Parathyroid adenoma (tissue), 2 donors: ENCODE measurements around the gene KLHL29.

Experiments
- H2AFZ ChIP-seq: fragments of 300-600 bp; sonication (generic); one replicate; pipeline ENCODE4 v1.7.0; 2017; ENCODE audit warnings: antibody characterized with exemption, mild to moderate bottlenecking
- H3K27ac ChIP-seq: fragments of 300-600 bp; sonication (generic); one replicate; pipeline ENCODE4 v1.7.0; 2017
- H3K27me3 ChIP-seq: fragments of 300-600 bp; sonication (generic); one replicate; pipeline ENCODE4 v1.7.0; 2017; ENCODE audit warnings: low read length; ENCODE audit not compliant: control insufficient read depth, insufficient read depth
- H3K36me3 ChIP-seq: fragments of 300-600 bp; sonication (generic); one replicate; pipeline ENCODE4 v1.7.0; 2017; ENCODE audit warnings: low read length; ENCODE audit not compliant: control insufficient read depth, insufficient read depth
- H3K4me1 ChIP-seq: fragments of 300-600 bp; sonication (generic); one replicate; pipeline ENCODE4 v1.7.0; 2017; ENCODE audit warnings: control low read depth
- H3K4me2 ChIP-seq: fragments of 300-600 bp; sonication (generic); one replicate; pipeline ENCODE4 v1.7.0; 2017; ENCODE audit warnings: low read length
- H3K4me3 ChIP-seq: fragments of 300-600 bp; sonication (generic); one replicate; pipeline ENCODE4 v1.7.0; 2017; ENCODE audit warnings: low read depth, low read length
- H3K79me2 ChIP-seq: fragments of 300-600 bp; sonication (generic); one replicate; pipeline ENCODE4 v1.7.0; 2017; ENCODE audit warnings: control low read depth
- H3K9ac ChIP-seq: fragments of 300-600 bp; sonication (generic); one replicate; pipeline ENCODE4 v1.7.0; 2017; ENCODE audit warnings: mild to moderate bottlenecking
- H3K9me3 ChIP-seq: fragments of 300-600 bp; sonication (generic); one replicate; pipeline ENCODE4 v1.7.0; 2017; ENCODE audit warnings: low read length; ENCODE audit not compliant: control insufficient read depth
- CTCF ChIP-seq: fragments of 300-600 bp; sonication (generic); IDR thresholded peaks from one replicate; pipeline ENCODE4 v1.7.0; 2017; ENCODE audit warnings: antibody characterized with exemption, mild to moderate bottlenecking
- donor health status: primary hyperparathyroidism.

The KLHL29 gene

GRCh38 chr2:23495661-23496114 lies 110.7 kb downstream of the KLHL29 start:
- Histone ChIP-seq H3K4me3 (no peak overlapping the region), H3K79me2 (no peaks in the 10 kb centered on the region), H3K36me3 (no peaks in the 10 kb centered on the region), H3K4me1 (no peaks in the 10 kb centered on the region), H3K4me2 (no peak overlapping the region), H2AFZ (no peak overlapping the region), H3K27ac (no peak overlapping the region), H3K9me3 (no peaks in the 10 kb centered on the region), H3K27me3 (no peaks in the 10 kb centered on the region), H3K9ac (no peak overlapping the region)
- TF ChIP-seq CTCF, result no peak

GRCh38 chr2:23496456-23496855 lies 111.5 kb downstream of the KLHL29 start:
- Histone ChIP-seq H2AFZ (no peak overlapping the region), H3K27me3 (no peaks in the 10 kb centered on the region), H3K79me2 (no peaks in the 10 kb centered on the region), H3K27ac (no peak overlapping the region), H3K9ac (no peak overlapping the region), H3K9me3 (no peaks in the 10 kb centered on the region), H3K4me2 (no peak overlapping the region), H3K36me3 (no peaks in the 10 kb centered on the region), H3K4me1 (no peaks in the 10 kb centered on the region), H3K4me3 (no peak overlapping the region)
- no peak for TF ChIP-seq CTCF

- Histone ChIP-seq H3K79me2 (no peaks in the 10 kb centered on the region), H2AFZ (no peak overlapping the region), H3K9ac (no peak overlapping the region), H3K27ac (no peak overlapping the region), H3K9me3 (no peaks in the 10 kb centered on the region), H3K4me1 (no peaks in the 10 kb centered on the region), H3K27me3 (no peaks in the 10 kb centered on the region), H3K36me3 (no peaks in the 10 kb centered on the region), H3K4me3 (no peak overlapping the region), H3K4me2 (no peak overlapping the region)
- TF ChIP-seq CTCF, result no peak
Measured at GRCh38 chr2:23497063-23497462, 112.1 kb downstream of the KLHL29 start.

- H3K27ac ChIP-seq, result no peak overlapping the region
- H3K36me3 ChIP-seq, result no peaks in the 10 kb centered on the region
- H3K27me3 ChIP-seq, result no peaks in the 10 kb centered on the region
- H3K9ac ChIP-seq, result no peak overlapping the region
- no peak overlapping the region for H3K4me3 ChIP-seq
- H3K9me3 ChIP-seq, result no peaks in the 10 kb centered on the region
- no peak for TF ChIP-seq CTCF
- no peaks in the 10 kb centered on the region for H3K4me1 ChIP-seq
- no peaks in the 10 kb centered on the region for H3K79me2 ChIP-seq
- H2AFZ ChIP-seq, result no peak overlapping the region
- no peak overlapping the region for H3K4me2 ChIP-seq
Measured at GRCh38 chr2:23497536-23497935, 112.6 kb downstream of the KLHL29 start.

GRCh38 chr2:23498943-23499342 lies 114.0 kb downstream of the KLHL29 start:
- no peak overlapping the region for H2AFZ ChIP-seq
- no peak for TF ChIP-seq CTCF
- H3K4me3 ChIP-seq, result no peak overlapping the region
- H3K27ac ChIP-seq, result no peak overlapping the region
- H3K27me3 ChIP-seq, result no peaks in the 10 kb centered on the region
- H3K79me2 ChIP-seq, result no peaks in the 10 kb centered on the region
- H3K9me3 ChIP-seq, result no peaks in the 10 kb centered on the region
- no peaks in the 10 kb centered on the region for H3K4me1 ChIP-seq
- no peak overlapping the region for H3K9ac ChIP-seq
- H3K36me3 ChIP-seq, result no peaks in the 10 kb centered on the region
- H3K4me2 ChIP-seq, result no peak overlapping the region
